GM23248 (cell line): Measurements from ENCODE around the gene TTLL5. TPM values are rescaled to one million over a fixed set of nuclear protein-coding genes. Genes with fewer than 3 reads are reported as not detected.

Source experiments
- DNase-seq: peaks from one replicate; pipeline ENCODE4 v3.0.0-alpha.2; 2015
- H2AFZ ChIP-seq: fragments of 200-600 bp; sonication (generic); 2 replicates; pipeline ENCODE4 v1.6.1; 2016; ENCODE audit warnings: antibody characterized with exemption
- H3F3A ChIP-seq: fragments of 200-600 bp; sonication (generic); 2 replicates; pipeline ENCODE4 v1.6.1; 2016; ENCODE audit warnings: mild to moderate bottlenecking, antibody characterized with exemption, mixed run types; ENCODE audit not compliant: insufficient read depth
- H3K27ac ChIP-seq: fragments of 200-600 bp; sonication (generic); 2 replicates; pipeline ENCODE4 v1.5.1; 2016; ENCODE audit warnings: mild to moderate bottlenecking
- H3K27me3 ChIP-seq: fragments of 200-600 bp; sonication (generic); replicated peaks from 2 replicates; pipeline ENCODE4 v1.6.1; 2016; ENCODE audit warnings: mild to moderate bottlenecking; ENCODE audit not compliant: insufficient read depth
- H3K36me3 ChIP-seq: fragments of 200-600 bp; sonication (generic); 2 replicates; pipeline ENCODE4 v1.6.1; 2016; ENCODE audit warnings: low read depth, mild to moderate bottlenecking
- H3K4me1 ChIP-seq: fragments of 200-600 bp; sonication (generic); 2 replicates; pipeline ENCODE4 v1.6.1; 2016; ENCODE audit warnings: mild to moderate bottlenecking; ENCODE audit not compliant: insufficient read depth
- H3K4me2 ChIP-seq: fragments of 200-600 bp; sonication (generic); one replicate; pipeline ENCODE4 v1.6.1; 2016; ENCODE audit warnings: mild to moderate bottlenecking; ENCODE audit not compliant: unreplicated experiment
- H3K4me3 ChIP-seq: fragments of 200-600 bp; sonication (generic); 2 replicates; pipeline ENCODE4 v1.5.1; 2016; ENCODE audit warnings: mild to moderate bottlenecking
- H3K79me2 ChIP-seq: fragments of 200-600 bp; sonication (generic); 2 replicates; pipeline ENCODE4 v1.6.1; 2016; ENCODE audit warnings: mild to moderate bottlenecking; ENCODE audit not compliant: insufficient read depth
- H3K9ac ChIP-seq: fragments of 200-600 bp; sonication (generic); 2 replicates; pipeline ENCODE4 v1.6.1; 2016; ENCODE audit warnings: mild to moderate bottlenecking
- H3K9me2 ChIP-seq: fragments of 200-600 bp; sonication (generic); 2 replicates; pipeline ENCODE4 v1.6.1; 2016; ENCODE audit warnings: mixed run types, mild to moderate bottlenecking, moderate library complexity; ENCODE audit not compliant: insufficient read depth
- H3K9me3 ChIP-seq: fragments of 200-600 bp; sonication (generic); one replicate; pipeline ENCODE4 v1.6.1; 2017; ENCODE audit warnings: low read depth
- H4K20me1 ChIP-seq: fragments of 200-600 bp; sonication (generic); 2 replicates; pipeline ENCODE4 v1.6.0; 2016; ENCODE audit not compliant: insufficient read depth
- EZH2 ChIP-seq: fragments of 200-600 bp; sonication (generic); IDR thresholded peaks from 2 replicates; pipeline ENCODE4 v1.6.1; 2018; ENCODE audit warnings: antibody characterized with exemption, mild to moderate bottlenecking; ENCODE audit not compliant: insufficient read depth, poor library complexity, severe bottlenecking
- EZH2phosphoT487 ChIP-seq: fragments of 200-600 bp; sonication (generic); IDR thresholded peaks from 2 replicates; pipeline ENCODE4 v1.6.1; 2018; ENCODE audit warnings: antibody characterized with exemption, moderate library complexity, mild to moderate bottlenecking, low read depth; ENCODE audit not compliant: insufficient read depth
- WGBS, 2 experiments: methylation state at CpG; one replicate each; pipeline ENCODE4 v1.1.6; 2015 to 2017; ENCODE audit warnings: low lambda C conversion rate in 2 of 2, low coverage in 1 of 2; ENCODE audit errors: missing lambda C conversion rate in 2 of 2; 5-methylcytosine and 5-hydroxymethylcytosine counted together
- in situ Hi-C: fragments of 300-500 bp; cut with MboI; formaldehyde crosslinking; loops from 2 replicates; pipeline ENCODE4 v1.15.0; 2020
- polyA plus RNA-seq: library from polyadenylated mRNA; unstranded; fragments of >200 nt; fragmentation: Nextera tagmentation; extraction: Ambion mirVana; gene quantifications from 2 replicates; pipeline ENCODE4 v1.2.1, GENCODE V29; 2016
- total RNA-seq: library from RNA; depleted of rRNA; stranded (reverse); fragments of >200 nt; shearing (Covaris generic); gene quantifications from 2 replicates; pipeline ENCODE4 v1.2.3, GENCODE V29; 2014

The TTLL5 gene
- total and polyA plus RNA-seq, 2 experiments from 2014 or later, result 14.6 to 17.8 TPM

DNA sequence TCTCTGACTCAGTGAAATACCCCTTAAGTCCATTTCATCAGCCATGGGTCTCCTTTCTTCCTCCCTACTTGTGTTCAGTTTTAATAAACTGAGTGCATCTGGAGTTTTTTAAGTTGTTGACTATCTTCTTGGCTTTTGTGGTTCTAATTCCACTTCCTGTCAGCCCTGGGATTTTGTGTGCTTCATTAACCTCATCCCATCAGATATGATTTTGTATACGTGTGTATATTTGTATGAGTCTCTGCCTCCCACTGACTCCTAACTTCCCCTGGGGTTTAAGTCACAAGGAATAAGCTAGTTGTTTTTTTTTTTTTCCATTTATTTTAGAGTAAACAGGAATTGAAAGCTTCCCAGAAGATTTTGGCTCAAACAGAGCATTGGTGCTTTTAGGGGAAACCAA, 62.7 kb downstream of the TTLL5 start:
- H3K4me2 ChIP-seq, result no peak overlapping the region
- 32 to 40% methylated on average over 1 of the region's 1 CpG for WGBS, 2 experiments

DNA sequence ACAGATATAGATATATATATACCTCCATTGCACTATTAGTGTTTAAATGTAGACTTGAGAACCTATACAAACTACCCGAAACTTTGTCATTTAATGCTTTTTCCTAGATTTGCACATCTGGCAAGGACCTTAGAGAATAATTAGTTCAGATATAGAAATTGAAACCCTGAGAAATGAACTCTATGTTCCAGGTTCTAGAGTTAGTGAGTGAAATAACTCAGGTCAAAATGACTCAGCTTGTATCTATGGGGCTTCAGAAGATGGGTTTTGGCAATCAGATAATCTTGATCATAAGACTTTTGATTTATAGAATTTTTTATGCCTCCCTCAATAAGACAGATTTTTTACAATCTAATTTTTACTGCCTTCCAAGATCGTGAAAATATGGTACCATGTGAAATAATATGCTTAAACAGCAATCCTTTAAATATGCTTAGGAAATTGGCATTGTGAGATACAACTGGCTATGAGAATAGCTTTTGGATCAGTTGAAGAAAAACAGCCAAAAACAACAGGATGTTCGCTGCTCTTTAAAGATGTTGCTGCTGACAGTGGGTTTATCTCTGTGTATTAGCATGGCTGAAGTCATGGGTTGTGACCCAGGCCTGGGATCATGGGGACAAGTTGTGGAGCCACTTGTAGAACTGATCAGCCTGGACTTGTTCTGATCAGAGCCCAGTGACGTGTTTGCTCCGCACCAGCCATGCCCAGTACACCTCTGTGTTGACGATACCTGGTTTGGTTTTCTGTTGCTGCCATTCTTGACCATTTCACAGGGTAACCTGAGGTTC, 63.6 kb downstream of the TTLL5 start:
- in situ Hi-C loops, result loop anchor here (25.0 kb wide), 1 partner anchor 663 kb away; the partner anchor contains the start of gene ESRRB
- Histone ChIP-seq H3K9me2 (no peaks in the 10 kb centered on the region), H2AFZ (no peak overlapping the region), H3K79me2 (no peaks in the 10 kb centered on the region), H3K4me3 (no peak overlapping the region), H3K4me1 (0 out of 2 replicates have a peak, but pooled peaks cover 5% of the 10 kb centered on the region), H3K27ac (no peak overlapping the region), H3K36me3 (0 out of 2 replicates have a peak, but pooled peaks cover 10% of the 10 kb centered on the region), H3K27me3 (no peaks in the 10 kb centered on the region), H3K4me2 (no peak overlapping the region), H4K20me1 (no peaks in the 10 kb centered on the region), H3K9me3 (no peaks in the 10 kb centered on the region), H3K9ac (no peak overlapping the region), H3F3A (no peaks in the 10 kb centered on the region)
- TF ChIP-seq EZH2 (no peak), EZH2phosphoT487 (no peak)
- no peak for DNase-seq
- 69 to 71% methylated on average over 6 of the region's 6 CpGs for WGBS, 2 experiments

More for the DNA sequence above, 62.7 kb downstream of the TTLL5 start:
- TF ChIP-seq EZH2phosphoT487, result no peak
- no peak for TF ChIP-seq EZH2
- H3K36me3 ChIP-seq, result 0 out of 2 replicates have a peak, but pooled peaks cover 10% of the 10 kb centered on the region
- no peak overlapping the region for H3K9ac ChIP-seq
- no peaks in the 10 kb centered on the region for H3K79me2 ChIP-seq
- DNase-seq, result no peak
- H3K4me3 ChIP-seq, result no peak overlapping the region
- in situ Hi-C loops, result loop anchor here (25.0 kb wide), 1 partner anchor 664 kb away; the partner anchor contains the start of gene ESRRB
- no peaks in the 10 kb centered on the region for H3F3A ChIP-seq
- H2AFZ ChIP-seq, result no peak overlapping the region
- no peaks in the 10 kb centered on the region for H3K9me2 ChIP-seq
- H3K4me1 ChIP-seq, result 0 out of 2 replicates have a peak, but pooled peaks cover 5% of the 10 kb centered on the region
- H4K20me1 ChIP-seq, result no peaks in the 10 kb centered on the region
- H3K27ac ChIP-seq, result no peak overlapping the region
- H3K27me3 ChIP-seq, result no peaks in the 10 kb centered on the region
- H3K9me3 ChIP-seq, result no peaks in the 10 kb centered on the region

DNA sequence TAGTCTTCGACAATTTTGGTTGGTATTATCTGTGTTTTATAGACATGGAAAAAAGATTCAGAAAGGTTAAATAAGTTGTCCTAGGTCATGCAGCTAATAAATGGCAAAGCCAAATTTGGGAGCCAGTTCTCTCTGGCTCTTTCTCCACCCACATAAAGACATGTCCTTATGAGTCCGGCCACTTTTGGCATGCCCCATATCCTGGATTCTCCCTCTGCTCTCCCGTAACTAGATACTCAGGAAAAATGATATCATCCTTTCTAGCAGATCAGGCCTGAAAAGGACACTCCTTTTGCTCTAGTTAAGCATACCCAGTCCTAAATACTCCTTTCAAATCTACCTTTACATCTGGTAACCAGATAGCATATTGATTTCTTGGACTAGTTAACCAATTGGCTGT, 64.4 kb downstream of the TTLL5 start:
- H3K36me3 ChIP-seq, result 0 out of 2 replicates have a peak, but pooled peaks cover 10% of the 10 kb centered on the region
- H3K9ac ChIP-seq, result no peak overlapping the region
- H3K4me1 ChIP-seq, result 0 out of 2 replicates have a peak, but pooled peaks cover 5% of the 10 kb centered on the region
- H3K9me3 ChIP-seq, result no peaks in the 10 kb centered on the region
- H3K4me3 ChIP-seq, result no peak overlapping the region
- H3K4me2 ChIP-seq, result peak overlapping the region; percentile 0
- no peak for TF ChIP-seq EZH2phosphoT487
- TF ChIP-seq EZH2, result no peak
- no peaks in the 10 kb centered on the region for H3K27me3 ChIP-seq
- peak; percentile 32 for DNase-seq
- H3K79me2 ChIP-seq, result no peaks in the 10 kb centered on the region
- no peak overlapping the region for H3K27ac ChIP-seq
- H3F3A ChIP-seq, result no peaks in the 10 kb centered on the region
- no peaks in the 10 kb centered on the region for H4K20me1 ChIP-seq
- in situ Hi-C loops, result no loop called here
- H3K9me2 ChIP-seq, result no peaks in the 10 kb centered on the region
- H2AFZ ChIP-seq, result no peak overlapping the region
- WGBS, 2 experiments, result 49 to 54% methylated on average over 3 of the region's 3 CpGs

DNA sequence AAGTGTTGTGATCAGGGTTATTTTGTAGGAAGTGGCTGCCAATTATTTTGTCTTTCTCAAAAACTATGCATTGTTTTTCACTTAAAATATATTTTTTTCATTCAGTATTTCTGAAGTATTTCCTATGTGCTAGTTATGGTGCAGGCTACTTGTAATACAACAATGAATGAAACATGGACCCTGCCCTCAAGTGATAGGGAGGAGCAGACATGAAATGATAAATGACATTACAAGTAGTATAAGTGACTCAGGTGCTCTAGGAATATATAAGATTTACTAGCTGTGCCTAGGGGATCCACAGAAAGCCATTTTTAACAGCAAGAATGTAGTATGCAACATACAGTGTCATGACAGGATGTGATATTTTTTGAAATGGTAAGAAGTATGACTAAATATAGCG, 65.3 kb downstream of the TTLL5 start:
- WGBS, 2 experiments, result 100% methylated on average over 1 of the region's 1 CpG
- no peak overlapping the region for H2AFZ ChIP-seq
- H3K36me3 ChIP-seq, result 0 out of 2 replicates have a peak, but pooled peaks cover 10% of the 10 kb centered on the region
- in situ Hi-C loops, result no loop called here
- H3K9me3 ChIP-seq, result no peaks in the 10 kb centered on the region
- H3K27ac ChIP-seq, result no peak overlapping the region
- H3K79me2 ChIP-seq, result no peaks in the 10 kb centered on the region
- no peak for DNase-seq
- H3K4me3 ChIP-seq, result no peak overlapping the region
- no peaks in the 10 kb centered on the region for H3K9me2 ChIP-seq
- no peak overlapping the region for H3K9ac ChIP-seq
- H3K27me3 ChIP-seq, result no peaks in the 10 kb centered on the region
- H4K20me1 ChIP-seq, result no peaks in the 10 kb centered on the region
- TF ChIP-seq EZH2phosphoT487, result no peak
- no peak for TF ChIP-seq EZH2
- H3K4me2 ChIP-seq, result no peak overlapping the region
- H3K4me1 ChIP-seq, result 0 out of 2 replicates have a peak, but pooled peaks cover 5% of the 10 kb centered on the region
- H3F3A ChIP-seq, result no peaks in the 10 kb centered on the region
